ENCODE results near the gene KRT4. TPM values are rescaled to one million over a fixed set of nuclear protein-coding genes. Genes with fewer than 3 reads are reported as not detected.

Gene KRT4
- total RNA-seq, 2 experiments from 2014 or later: not detected

DNA sequence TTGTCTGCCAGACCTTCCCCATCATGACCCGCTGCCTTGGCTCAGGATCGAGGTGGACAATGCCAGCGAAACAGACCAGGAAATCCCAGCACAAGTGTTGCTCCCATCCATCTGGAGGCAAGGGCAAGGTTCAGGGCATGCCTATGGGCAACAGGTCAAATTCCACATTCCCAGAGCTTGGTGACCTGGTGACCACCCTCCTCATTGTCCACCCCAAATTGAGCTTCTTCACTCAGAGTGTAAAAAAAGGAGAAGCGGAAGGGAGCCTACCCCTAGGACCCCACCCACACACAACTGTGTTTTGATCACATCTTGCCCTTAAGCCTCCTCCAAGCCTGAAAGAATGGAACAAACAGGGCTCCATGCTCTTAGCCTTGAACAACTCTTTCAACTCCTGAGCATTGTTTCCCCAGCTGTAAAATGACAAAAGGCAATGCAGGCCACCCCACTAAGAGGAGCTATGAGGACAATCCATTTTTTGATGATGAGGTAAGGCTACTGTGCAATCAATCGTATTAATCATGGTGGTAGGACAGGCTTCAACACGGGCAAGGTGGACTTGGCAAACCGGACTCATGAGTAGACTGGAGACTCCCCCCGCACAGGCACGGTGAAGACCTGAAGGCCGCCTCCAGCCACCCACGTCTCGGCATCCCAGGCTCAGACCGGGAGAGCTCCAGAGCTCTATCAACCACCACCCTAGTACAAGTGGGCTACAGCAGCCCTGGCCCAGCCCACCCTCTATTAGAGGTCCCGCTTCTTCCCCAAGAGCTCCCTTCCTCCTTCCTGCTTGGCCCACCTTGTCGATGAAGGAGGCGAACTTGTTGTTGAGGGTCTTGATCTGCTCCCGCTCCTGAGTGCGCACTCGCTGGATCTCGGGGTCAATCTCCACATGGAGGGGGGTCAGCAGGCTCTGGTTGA, 19.3 kb upstream of the KRT4 start:
- intact Hi-C loops (cut with micrococcal nuclease; ENCODE audit: unreplicated experiment): no loop called here
- no TSS peak for BruUV-seq (replicated peaks)
- TF ChIP-seq, protein P1, sequence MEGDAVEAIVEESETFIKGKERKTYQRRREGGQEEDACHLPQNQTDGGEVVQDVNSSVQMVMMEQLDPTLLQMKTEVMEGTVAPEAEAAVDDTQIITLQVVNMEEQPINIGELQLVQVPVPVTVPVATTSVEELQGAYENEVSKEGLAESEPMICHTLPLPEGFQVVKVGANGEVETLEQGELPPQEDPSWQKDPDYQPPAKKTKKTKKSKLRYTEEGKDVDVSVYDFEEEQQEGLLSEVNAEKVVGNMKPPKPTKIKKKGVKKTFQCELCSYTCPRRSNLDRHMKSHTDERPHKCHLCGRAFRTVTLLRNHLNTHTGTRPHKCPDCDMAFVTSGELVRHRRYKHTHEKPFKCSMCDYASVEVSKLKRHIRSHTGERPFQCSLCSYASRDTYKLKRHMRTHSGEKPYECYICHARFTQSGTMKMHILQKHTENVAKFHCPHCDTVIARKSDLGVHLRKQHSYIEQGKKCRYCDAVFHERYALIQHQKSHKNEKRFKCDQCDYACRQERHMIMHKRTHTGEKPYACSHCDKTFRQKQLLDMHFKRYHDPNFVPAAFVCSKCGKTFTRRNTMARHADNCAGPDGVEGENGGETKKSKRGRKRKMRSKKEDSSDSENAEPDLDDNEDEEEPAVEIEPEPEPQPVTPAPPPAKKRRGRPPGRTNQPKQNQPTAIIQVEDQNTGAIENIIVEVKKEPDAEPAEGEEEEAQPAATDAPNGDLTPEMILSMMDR (conservative IDR thresholded peaks at IDR 0.05; ENCODE audit: low read length): no peak
- TF ChIP-seq EZH2phosphoT487 (IDR thresholded peaks at IDR 0.05; ENCODE audit: borderline replicate concordance, low read depth, low read length): no peak
- no peak overlapping the region for H3K27ac ChIP-seq (ENCODE audit: low read depth, low read length, poor library complexity, severe bottlenecking)
- H2AFZ ChIP-seq (ENCODE audit: low read length): no peak overlapping the region
- H3K9me2 ChIP-seq (ENCODE audit: insufficient read depth, low read length): no peaks in the 10 kb centered on the region
- H3K4me1 ChIP-seq (ENCODE audit: insufficient read depth, low read length, poor library complexity, severe bottlenecking): no peaks in the 10 kb centered on the region
- ChIA-PET CTCF (ENCODE audit: unreplicated experiment) (no interaction called here), POLR2A (no interaction called here)
- DNase-seq (ENCODE audit: low spot score): no peak
- H3K4me2 ChIP-seq (ENCODE audit: low read length): no peak overlapping the region
- no peak overlapping the region for H3K4me3 ChIP-seq (ENCODE audit: low read depth, low read length, poor library complexity, severe bottlenecking)
- no peaks in the 10 kb centered on the region for H3K36me3 ChIP-seq (ENCODE audit: insufficient read depth, low read length)
- H4K20me1 ChIP-seq (ENCODE audit: insufficient read depth, low read length): no peaks in the 10 kb centered on the region
- H3K9me3 ChIP-seq (ENCODE audit: low read length): no peaks in the 10 kb centered on the region
- no peaks in the 10 kb centered on the region for H3K79me2 ChIP-seq (ENCODE audit: insufficient read depth, low read depth, low read length)

DNA sequence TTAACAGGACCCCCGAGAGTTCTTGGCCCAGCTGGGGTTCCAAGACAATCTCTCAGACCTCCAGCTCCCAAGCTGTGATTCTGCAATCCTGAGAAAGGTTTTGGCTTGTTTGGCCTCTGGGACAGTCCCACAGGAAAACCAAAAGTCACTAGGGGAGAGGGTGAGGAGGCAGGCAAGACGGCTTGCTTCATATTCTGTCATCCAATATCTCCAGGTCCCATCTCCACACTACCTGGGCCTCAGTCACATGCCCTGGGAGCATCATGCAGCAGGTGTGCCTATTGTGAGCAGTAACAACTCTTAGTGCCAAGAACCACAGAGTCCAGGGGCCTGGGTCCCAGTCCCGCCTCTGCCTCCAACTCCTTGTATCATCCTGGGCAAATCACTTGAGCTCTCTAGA, 18.5 kb upstream of the KRT4 start:
- no TSS peak for BruUV-seq (replicated peaks)
- Histone ChIP-seq H3K79me2 (ENCODE audit: insufficient read depth, low read depth, low read length) (no peaks in the 10 kb centered on the region), H3K36me3 (ENCODE audit: insufficient read depth, low read length) (no peaks in the 10 kb centered on the region), H3K4me2 (ENCODE audit: low read length) (no peak overlapping the region), H3K4me3 (ENCODE audit: low read depth, low read length, poor library complexity, severe bottlenecking) (no peak overlapping the region), H3K9me2 (ENCODE audit: insufficient read depth, low read length) (no peaks in the 10 kb centered on the region), H3K9me3 (ENCODE audit: low read length) (no peaks in the 10 kb centered on the region), H3K27ac (ENCODE audit: low read depth, low read length, poor library complexity, severe bottlenecking) (no peak overlapping the region), H3K4me1 (ENCODE audit: insufficient read depth, low read length, poor library complexity, severe bottlenecking) (no peaks in the 10 kb centered on the region), H4K20me1 (ENCODE audit: insufficient read depth, low read length) (no peaks in the 10 kb centered on the region), H2AFZ (ENCODE audit: low read length) (no peak overlapping the region)
- no peak for DNase-seq (ENCODE audit: low spot score)
- intact Hi-C loops (cut with micrococcal nuclease; ENCODE audit: unreplicated experiment): no loop called here
- ChIA-PET CTCF (ENCODE audit: unreplicated experiment) (no interaction called here), POLR2A (no interaction called here)
- no peak for TF ChIP-seq EZH2phosphoT487 (IDR thresholded peaks at IDR 0.05; ENCODE audit: borderline replicate concordance, low read depth, low read length)
- TF ChIP-seq, protein P1 (conservative IDR thresholded peaks at IDR 0.05; ENCODE audit: low read length): no peak

DNA sequence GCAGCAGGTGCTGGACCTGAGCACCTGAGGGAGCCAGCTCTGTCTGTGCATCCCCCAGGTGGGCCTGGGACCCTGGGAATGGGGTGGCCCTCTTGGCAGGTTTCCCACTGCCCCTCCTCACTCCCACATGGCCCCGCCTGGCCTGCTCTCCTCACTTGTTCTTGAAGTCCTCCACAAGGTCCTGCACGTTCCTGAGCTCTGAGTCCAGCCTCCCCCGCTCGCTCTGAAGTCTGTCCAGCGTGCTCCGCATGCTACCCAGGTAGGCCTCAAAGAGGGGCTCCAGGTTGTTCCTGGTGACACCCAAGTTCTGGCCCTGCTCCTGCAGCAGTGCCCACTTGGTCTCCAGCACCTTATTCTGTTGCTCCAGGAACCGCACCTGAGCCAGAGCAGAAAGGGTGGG, 17.3 kb upstream of the KRT4 start:
- intact Hi-C loops (cut with micrococcal nuclease; ENCODE audit: unreplicated experiment): no loop called here
- no peak for DNase-seq (ENCODE audit: low spot score)
- Histone ChIP-seq H3K4me2 (ENCODE audit: low read length) (no peak overlapping the region), H3K9me3 (ENCODE audit: low read length) (no peaks in the 10 kb centered on the region), H2AFZ (ENCODE audit: low read length) (no peak overlapping the region), H3K79me2 (ENCODE audit: insufficient read depth, low read depth, low read length) (no peaks in the 10 kb centered on the region), H4K20me1 (ENCODE audit: insufficient read depth, low read length) (no peaks in the 10 kb centered on the region), H3K4me1 (ENCODE audit: insufficient read depth, low read length, poor library complexity, severe bottlenecking) (no peaks in the 10 kb centered on the region), H3K9me2 (ENCODE audit: insufficient read depth, low read length) (no peaks in the 10 kb centered on the region), H3K27ac (ENCODE audit: low read depth, low read length, poor library complexity, severe bottlenecking) (no peak overlapping the region), H3K4me3 (ENCODE audit: low read depth, low read length, poor library complexity, severe bottlenecking) (no peak overlapping the region), H3K36me3 (ENCODE audit: insufficient read depth, low read length) (no peaks in the 10 kb centered on the region)
- no peak for TF ChIP-seq EZH2phosphoT487 (IDR thresholded peaks at IDR 0.05; ENCODE audit: borderline replicate concordance, low read depth, low read length)
- TF ChIP-seq, protein P1 (conservative IDR thresholded peaks at IDR 0.05; ENCODE audit: low read length): no peak
- CTCF ChIA-PET (ENCODE audit: unreplicated experiment): no interaction called here
- POLR2A ChIA-PET: interaction anchor here (0.7 kb wide), 1 partner anchor 253 kb away, joined by 4 read pairs; no protein-coding TSS in a partner anchor
- BruUV-seq (replicated peaks): no TSS peak
